NCI-H524 (cell line): ENCODE results near the gene RAC2.

Experiments used
- DNase-seq, 2 experiments: peaks; one replicate each; lab custom pipeline; 2025; lab: John Stamatoyannopoulos, UW

Gene RAC2

GRCh38 chr22:37221424-37222333 is 22.4 kb downstream of the RAC2 start:
- no peak for DNase-seq

DNA sequence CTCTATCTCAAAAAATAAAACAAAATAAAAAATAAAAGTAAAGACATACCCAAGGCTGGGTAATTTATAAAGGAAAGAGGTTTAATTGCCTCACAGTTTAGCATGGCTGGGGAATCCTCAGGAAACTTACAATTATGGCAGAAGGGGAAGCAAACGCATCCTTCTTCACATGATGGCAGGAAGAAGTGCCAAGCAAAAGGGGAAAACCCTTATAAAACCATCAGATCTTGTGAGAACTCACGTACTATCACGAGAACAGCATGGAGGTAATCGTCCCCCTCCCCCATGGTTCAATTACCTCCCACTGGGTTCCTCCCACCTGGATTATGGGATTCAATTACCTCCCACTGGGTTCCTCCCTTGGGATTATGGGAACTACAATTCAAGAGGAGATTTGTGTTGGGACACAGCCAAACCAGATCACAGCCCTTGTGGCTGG is 23.5 kb downstream of the RAC2 start:
- DNase-seq, result peak; percentile 29 to 70

- no peak for DNase-seq
Observed at GRCh38 chr22:37219533-37219932, 24.5 kb downstream of the RAC2 start.

GRCh38 chr22:37218771-37219411 is 25.2 kb downstream of the RAC2 start:
- no peak for DNase-seq

DNA sequence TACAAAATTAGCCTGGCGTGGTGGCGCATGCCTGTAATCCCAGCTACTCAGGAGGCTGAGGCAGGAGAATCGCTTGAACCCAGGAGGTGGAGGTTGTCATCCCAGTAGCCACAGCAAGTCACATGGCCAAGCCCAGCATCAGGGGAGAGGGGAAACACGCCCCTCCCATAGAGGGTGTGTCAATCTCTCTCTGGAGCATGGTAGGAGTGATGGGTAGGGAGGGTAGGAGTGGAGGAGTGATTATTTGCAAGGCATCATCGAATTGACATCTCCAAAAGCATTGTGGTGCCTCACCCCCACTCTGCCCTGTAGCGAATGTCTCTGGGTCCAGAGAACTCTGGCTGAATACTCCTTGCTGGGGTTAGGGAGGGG is 25.7 kb downstream of the RAC2 start:
- no peak for DNase-seq

DNA sequence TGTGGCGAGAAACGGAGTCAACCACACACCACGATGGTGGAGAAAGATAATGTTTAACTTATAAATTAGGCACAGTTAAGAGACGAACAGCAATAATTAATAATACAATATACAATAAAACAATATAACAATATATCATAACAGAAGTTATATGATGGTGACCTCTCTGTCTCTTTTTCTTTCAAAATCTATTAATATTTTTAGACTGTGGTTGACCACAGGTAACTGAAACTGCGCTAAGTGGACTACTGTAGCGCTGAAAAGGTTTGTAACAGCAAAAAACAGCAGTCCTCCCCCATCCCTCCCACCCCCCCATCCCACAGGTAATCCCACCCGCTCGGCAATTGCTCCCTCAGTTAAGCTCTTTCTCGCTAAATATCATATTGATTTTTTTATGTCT is 28.2 kb downstream of the RAC2 start:
- DNase-seq, result no peak

DNA sequence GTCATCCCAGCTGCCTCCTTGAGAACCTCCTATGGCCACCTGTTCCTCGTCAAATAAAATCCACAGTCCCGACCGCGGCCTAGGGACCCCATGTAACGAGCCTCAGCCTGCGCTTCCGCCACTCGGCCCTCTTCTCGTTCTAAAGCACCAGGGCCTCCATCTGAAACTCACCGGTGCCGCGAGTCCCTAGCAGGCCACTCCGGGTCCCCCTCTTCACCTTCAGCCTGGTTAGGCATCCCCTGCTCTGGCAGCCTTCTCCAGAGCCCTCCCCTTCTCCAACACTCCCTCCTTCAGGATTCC is 29.4 kb downstream of the RAC2 start:
- DNase-seq, result peak in 1 of 2 experiments; percentile 58

DNA sequence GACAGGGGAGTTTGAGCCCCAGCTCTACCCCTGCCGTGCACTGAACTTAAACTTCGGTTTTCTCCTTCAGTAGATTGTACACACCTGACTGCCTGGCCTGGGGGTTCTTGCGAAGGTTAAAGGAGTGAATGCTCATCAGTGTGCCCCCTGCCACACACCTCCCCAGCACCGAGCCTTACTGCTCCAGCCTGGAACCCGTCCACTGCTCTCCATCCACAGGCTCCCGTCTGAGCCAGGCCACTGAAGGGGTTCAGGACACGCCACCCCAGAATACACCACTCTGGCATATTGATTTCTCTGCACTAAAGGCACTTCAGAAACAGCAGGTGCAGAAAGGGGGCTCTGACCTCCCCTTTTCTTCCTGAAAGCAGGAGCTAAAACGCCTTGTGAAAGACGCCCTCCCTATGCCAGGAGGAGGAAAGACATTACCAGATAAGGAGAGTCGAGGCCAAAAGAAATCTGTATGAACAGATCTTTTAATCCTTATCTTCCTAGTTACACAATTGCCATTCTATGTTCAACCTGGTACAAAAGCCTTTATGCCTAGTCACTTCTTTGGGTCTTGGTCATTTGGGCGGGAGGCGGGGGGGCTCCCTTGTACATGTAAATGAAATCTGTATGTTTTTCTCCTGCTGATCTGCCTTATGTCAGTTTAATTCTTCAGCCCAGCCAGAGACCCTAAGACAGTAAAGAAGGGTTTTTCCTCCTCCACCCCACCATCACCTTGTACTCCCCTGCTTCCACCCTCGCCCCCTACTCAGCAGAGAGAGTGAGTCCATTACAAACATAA is 29.9 kb downstream of the RAC2 start:
- peak in 1 of 2 experiments; percentile 39 for DNase-seq

- DNase-seq, result no peak
Observed at GRCh38 chr22:37213218-37213855, 30.7 kb downstream of the RAC2 start.

DNA sequence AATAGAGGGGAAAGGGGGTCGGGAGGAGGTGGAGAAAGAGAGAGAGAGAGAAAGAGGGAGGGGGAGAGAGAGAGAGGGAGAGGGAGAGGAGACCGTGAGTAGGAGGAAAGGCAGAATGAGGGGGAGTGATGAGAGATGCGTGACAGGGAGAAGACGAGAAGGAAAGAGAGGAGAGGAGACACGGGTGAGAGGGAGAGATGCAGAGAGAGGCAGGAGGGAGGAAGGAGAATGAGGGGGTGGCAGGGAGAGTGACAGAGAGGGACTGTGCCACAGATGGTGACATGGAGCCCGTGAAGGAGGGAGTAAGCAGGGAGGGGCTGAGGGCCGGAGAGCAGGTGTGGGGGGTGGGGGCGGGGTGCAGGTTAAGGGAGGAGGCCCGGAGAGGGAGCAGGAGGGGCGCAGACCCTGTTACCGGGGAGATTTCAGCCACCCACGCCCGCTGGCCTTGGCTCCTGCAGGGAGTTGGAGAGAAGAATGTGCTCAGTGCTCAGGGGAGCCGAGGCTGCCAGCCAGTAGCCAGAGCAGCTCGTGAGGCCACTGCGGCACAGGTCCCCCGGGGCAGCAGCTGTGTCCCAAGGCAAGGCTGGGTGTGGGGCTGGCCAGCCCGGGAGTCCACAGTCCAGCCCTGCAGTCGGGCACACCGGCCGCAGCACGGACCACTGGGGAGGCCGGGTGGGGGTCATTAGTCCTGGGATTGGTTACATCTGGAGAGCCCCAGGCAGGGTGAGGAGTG is 31.7 kb downstream of the RAC2 start, which contains the start of gene SSTR3:
Gene SSTR3 (minus strand): TSS at position 304 of the 733 bp plus-strand sequence. CDS start 4,674 bp downstream, outside the sequence.
- peak; percentile 52 to 70 for DNase-seq

- DNase-seq, result peak; percentile 26 to 43
Observed at GRCh38 chr22:37211866-37212173, 32.2 kb downstream of the RAC2 start.

GRCh38 chr22:37211075-37211865 is 32.8 kb downstream of the RAC2 start:
- peak in 1 of 2 experiments; percentile 20 for DNase-seq

DNA sequence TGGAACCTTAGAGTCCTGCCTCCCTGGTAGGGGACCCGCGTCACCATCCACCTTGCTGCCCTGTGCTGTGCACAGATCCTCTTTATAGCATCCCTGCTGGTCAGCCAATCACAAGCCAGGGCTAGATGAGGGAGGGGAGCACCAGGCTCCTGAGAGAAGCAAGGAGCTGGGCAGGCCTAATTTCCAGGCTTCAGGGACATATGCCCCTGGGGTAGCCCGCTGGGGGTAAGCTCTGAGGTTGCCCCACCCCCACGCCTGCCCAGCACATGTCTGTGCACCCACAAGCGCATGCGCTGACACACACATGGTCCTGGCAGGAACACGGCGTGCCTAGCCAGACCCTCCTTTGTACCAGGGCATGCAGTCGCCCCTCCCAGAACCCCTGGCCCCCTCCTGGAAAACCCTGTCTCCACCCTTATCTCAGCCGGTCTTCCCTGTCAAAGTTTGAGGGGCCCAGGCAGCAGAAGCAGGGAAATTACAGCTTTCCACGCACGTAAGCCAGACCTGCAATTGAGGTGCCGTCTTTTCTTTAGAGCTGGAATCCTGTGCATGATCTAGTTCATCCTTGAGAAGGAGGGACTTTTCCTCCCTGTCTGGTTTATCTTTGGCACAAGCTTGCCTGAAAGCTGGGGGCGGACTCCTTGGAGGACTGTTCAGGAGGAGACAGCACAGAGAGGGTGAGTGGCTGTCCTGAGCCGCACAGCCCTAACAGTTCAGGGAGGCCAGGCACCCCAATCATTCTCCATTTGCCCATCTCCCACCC is 33.8 kb downstream of the RAC2 start:
- peak in 1 of 2 experiments; percentile 24 for DNase-seq

DNA sequence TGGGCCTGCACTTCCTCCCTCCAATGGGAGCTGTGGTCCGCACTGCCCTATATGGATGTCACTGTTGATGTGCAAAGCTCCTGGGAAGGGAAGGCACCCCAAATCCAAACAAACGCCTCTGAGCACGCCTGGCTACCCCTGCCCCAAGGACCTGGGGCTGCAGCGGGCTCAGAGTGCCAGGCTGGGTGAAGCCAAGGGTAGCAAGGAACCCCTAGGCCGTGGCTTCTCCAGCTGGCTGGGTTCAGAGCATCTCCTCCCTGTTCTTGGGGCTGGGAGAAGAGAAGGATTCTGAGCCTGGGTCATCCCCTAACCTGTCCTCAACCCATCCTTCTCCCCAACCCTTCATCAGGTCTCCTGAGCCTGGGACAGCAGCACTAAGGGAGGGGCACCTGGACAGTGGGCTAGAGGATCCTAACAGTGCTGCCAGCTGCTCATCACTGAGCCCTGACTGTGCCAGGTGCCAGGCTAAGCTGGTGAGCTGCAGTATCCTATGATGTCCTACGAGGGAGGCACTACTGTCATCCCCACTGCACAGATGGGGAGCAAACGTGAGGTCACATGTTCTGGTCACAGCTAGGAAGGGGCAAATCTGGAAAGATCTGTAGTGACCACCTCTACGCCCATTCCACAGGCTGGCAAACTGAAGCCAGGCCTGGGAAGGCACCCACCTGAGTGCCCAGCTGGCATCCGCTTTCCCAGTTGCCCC is 34.8 kb downstream of the RAC2 start:
- peak; percentile 16 to 66 for DNase-seq

DNA sequence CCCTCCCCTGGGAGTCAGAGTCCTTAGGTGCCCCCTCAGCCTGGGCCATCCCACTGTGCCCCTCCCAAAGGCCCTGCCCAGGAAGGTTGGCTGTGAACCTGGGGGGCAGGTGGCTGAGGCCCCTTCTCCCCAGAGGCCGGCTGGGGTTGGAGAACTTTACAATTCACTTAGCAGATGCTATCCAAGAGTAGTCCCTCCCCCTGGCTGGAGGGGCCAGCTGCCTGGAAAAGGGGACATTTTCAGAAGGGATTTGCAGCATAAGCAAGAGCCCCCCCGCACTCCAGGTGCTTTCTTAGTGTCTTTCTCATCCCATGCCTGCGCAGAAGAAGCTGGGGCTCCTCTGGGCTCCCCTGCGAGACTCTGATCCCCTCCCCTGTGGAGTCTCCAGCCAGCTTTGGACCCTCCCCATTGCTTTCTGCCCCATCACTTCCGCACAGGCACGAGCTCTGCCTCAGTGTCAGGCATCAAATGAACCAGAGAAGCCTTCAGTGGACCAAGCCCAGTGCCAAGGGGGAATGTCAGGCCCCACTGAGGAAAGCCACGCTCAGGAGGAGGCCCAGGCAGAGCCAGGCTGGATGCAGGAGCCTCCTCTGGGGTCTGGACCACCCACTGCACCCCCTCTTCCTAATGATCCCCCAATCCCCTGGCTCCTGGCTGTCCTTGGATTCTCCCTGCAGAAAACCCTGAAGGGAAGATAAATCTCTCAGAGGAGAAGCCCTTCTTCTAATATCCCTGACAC is 35.5 kb downstream of the RAC2 start:
- DNase-seq, result peak; percentile 15 to 83

GRCh38 chr22:37207981-37208380 is 36.1 kb downstream of the RAC2 start:
- DNase-seq, result no peak

DNA sequence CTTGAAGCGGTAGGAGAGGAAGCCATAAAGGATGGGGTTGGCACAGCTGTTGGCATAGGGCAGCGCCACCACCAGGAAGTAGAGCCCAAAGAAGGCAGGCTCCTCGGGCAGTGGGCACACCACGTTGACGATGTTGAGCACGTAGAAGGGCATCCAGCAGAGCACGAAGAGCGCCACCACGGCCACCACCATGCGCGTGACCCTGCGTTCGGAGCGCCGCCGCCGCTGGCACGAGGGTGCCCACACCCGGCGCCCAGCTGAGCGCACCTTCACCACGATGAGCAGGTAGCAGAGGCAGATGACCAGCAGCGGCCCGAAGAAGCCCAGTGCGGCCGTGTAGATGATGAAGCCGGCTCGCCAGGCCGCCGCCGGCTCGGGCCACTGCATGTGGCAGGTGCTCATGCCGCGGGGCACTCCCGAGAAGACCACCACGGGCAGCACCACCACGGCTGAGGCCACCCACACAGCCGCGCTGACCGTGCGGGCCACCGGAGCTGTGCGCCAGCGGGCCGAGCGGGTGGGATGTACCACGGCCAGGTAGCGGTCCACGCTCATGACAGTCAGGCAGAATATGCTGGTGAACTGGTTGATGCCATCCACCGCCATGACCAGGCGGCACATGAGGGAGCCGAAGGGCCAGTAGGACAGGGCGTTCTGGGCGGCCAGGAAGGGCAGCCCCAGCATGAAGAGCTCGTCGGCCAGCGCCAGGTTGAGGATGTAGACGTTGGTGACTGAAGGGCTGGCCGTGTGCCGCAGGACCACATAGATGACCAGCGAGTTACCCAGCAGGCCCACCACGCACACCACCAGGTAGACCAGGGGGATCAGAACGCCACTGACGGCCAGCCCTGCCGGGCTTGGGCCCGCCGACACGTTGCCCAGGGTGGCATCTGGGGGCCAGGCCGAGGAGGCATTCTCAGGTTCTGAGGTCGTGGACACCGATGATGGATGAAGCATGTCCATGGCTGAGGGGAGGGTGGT is 36.9 kb downstream of the RAC2 start:
- no peak for DNase-seq
